Common myeloid progenitor, CD34-positive (primary cell): Measurements from ENCODE around the gene PLXDC1.
"Not testable (repeated sequence)": the region's sequence is repeated elsewhere in the genome, so short reads cannot be mapped to it uniquely, and the experiment has no call there.

ENCODE experiments used
- CTCF ChIA-PET: fragments of 350-600 bp; sonication (Branson Sonifier 250); formaldehyde crosslinking; loops from one replicate; lab custom pipeline; 2021; ENCODE audit warnings: antibody characterized with exemption; lab: Charles Lee
- POLR2A ChIA-PET: fragments of 350-600 bp; sonication (Branson Sonifier 250); formaldehyde crosslinking; loops from one replicate; lab custom pipeline; 2021; ENCODE audit warnings: antibody characterized with exemption; lab: Charles Lee
- DNase-seq, 3 donors: peaks; one replicate each; pipeline versions ENCODE4 v3.0.0 to v3.0.0-alpha.2; 2013
- H3K27ac ChIP-seq, 2 experiments: 1 replicate in 1 of 2; 2 replicates in 1 of 2; pipeline ENCODE4 v1.7.0; 2013; ENCODE audit warnings: inconsistent platforms in 2 of 2, low read length in 2 of 2, mild to moderate bottlenecking in 2 of 2, low read depth in 1 of 2, moderate library complexity in 1 of 2; ENCODE audit not compliant: severe bottlenecking in 2 of 2, insufficient read depth in 1 of 2, poor library complexity in 1 of 2
- H3K27me3 ChIP-seq, 5 experiments: replicated peaks in 2 of 5; 1 replicate in 3 of 5; 2 replicates in 2 of 5; pipeline versions ENCODE4 v1.6.1 to v1.7.0; 2013; ENCODE audit warnings: low read length in 4 of 5, mild to moderate bottlenecking in 2 of 5, moderate library complexity in 2 of 5, inconsistent platforms in 1 of 5; ENCODE audit not compliant: insufficient read depth in 5 of 5, control insufficient read depth in 4 of 5
- H3K36me3 ChIP-seq, 4 experiments: 1 replicate in 2 of 4; 2 replicates in 2 of 4; pipeline versions ENCODE4 v1.6.1 to v1.7.0; 2013; ENCODE audit warnings: low read length in 3 of 4, control low read depth in 1 of 4, mild to moderate bottlenecking in 1 of 4; ENCODE audit not compliant: control insufficient read depth in 4 of 4, insufficient read depth in 4 of 4
- H3K4me1 ChIP-seq, 4 experiments: 1 replicate in 3 of 4; 2 replicates in 1 of 4; pipeline versions ENCODE4 v1.6.1 to v1.7.1; 2013; ENCODE audit warnings: low read length in 3 of 4, mild to moderate bottlenecking in 3 of 4, control low read depth in 1 of 4, inconsistent platforms in 1 of 4, moderate library complexity in 1 of 4; ENCODE audit not compliant: control insufficient read depth in 4 of 4, insufficient read depth in 4 of 4; ENCODE audit errors: control extremely low read depth in 1 of 4
- H3K4me3 ChIP-seq, 7 experiments: 1 replicate in 4 of 7; 2 replicates in 3 of 7; pipeline versions ENCODE4 v1.5.1 to v1.7.0; 2013; ENCODE audit warnings: mild to moderate bottlenecking in 7 of 7, low read length in 6 of 7, moderate library complexity in 6 of 7, inconsistent platforms in 2 of 7, low read depth in 2 of 7, control low read depth in 1 of 7; ENCODE audit not compliant: insufficient read depth in 4 of 7, control insufficient read depth in 1 of 7; ENCODE audit errors: extremely low read depth in 1 of 7
- H3K9me3 ChIP-seq, 5 experiments: 1 replicate in 4 of 5; 2 replicates in 1 of 5; pipeline versions ENCODE4 v1.6.1 to v1.7.1; 2013; ENCODE audit warnings: low read length in 4 of 5, mild to moderate bottlenecking in 2 of 5, inconsistent platforms in 1 of 5, low read depth in 1 of 5, moderate library complexity in 1 of 5; ENCODE audit not compliant: control insufficient read depth in 4 of 5, insufficient read depth in 2 of 5; ENCODE audit errors: control extremely low read depth in 1 of 5
- WGBS: methylation state at CpG from one replicate; pipeline ENCODE4 v1.1.5; 2013; ENCODE audit not compliant: insufficient coverage; 5-methylcytosine and 5-hydroxymethylcytosine counted together

PLXDC1 gene

DNA sequence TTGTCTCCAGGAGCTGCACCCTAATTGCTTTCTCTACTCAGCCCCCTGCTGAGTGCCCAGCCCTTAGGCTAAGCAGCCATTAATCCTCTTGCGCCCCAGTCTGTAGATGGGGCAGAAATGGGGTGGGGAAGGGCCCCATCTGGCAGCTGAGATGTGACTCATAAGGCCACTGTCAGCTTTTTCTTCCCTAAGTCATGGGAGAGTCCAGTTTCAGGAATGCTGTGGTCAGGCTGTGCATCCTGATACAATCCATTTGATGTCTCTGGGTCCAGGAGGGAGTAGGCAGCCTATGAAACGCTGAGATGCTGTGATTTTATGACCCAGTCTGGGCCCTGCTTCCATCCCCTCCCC lies 12.3 kb downstream of the PLXDC1 start:
- H3K4me3 ChIP-seq: no peak overlapping the region
- CTCF ChIA-PET: interaction anchor here (0.6 kb wide), 2 partner anchors 19 to 275 kb away, joined by 3 to 4 read pairs; no protein-coding TSS in a partner anchor

DNA sequence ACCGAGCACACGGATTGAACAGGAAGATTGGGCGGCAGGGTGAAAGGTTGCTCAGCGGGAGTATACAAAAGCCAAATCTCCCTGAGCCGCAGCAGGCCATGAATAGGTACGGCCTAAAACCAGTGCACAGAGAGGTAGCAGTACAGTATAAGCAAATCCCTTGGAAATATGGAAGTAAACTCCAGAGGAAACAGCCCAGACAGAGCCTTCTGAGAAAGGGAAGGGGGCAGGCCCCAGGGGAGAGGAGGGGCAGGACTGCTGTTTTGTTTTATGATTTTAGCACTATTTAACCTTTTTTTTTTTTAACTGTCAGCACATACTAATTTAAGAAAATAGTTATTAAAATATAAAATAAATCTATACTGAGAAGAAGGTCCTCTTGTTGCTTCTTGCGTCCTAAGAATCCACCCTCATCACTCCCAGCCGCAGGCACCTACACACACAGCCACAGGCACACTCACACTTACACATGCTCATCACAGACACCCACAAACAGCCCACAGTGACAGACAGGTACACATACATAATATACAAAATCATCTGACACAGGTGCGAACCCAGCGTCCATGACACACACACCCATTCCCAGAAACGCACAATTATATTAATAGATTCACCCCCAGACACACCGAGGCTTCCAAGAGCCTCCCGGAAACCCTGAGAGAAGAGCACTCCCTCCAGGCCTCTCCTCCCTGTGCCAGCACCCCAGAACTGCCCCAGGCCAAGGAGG lies 12.8 kb downstream of the PLXDC1 start:
- WGBS: 95% methylated on average over 11 of the region's 13 CpGs
- no peak for DNase-seq
- no peaks in the 10 kb centered on the region for H3K9me3 ChIP-seq
- H3K27me3 ChIP-seq: peaks cover 0 to 9% (median 0%) of the 10 kb centered on the region in 5 experiments
- CTCF ChIA-PET: interaction anchor here (0.6 kb wide), 1 partner anchor 20 kb away, joined by 4 read pairs; no protein-coding TSS in a partner anchor
- POLR2A ChIA-PET: no interaction called here
- H3K4me3 ChIP-seq: no peak overlapping the region
- no peaks in the 10 kb centered on the region for H3K36me3 ChIP-seq
- H3K27ac ChIP-seq: no peak overlapping the region
- H3K4me1 ChIP-seq: no peaks in the 10 kb centered on the region

More for the DNA sequence above, 12.3 kb downstream of the PLXDC1 start:
- POLR2A ChIA-PET: no interaction called here
- Histone ChIP-seq H3K9me3 (no peaks in the 10 kb centered on the region), H3K36me3 (no peaks in the 10 kb centered on the region), H3K4me1 (peaks cover 0 to 1% (median 0%) of the 10 kb centered on the region in 4 experiments), H3K27ac (no peak overlapping the region), H3K27me3 (peaks cover 0 to 10% (median 0%) of the 10 kb centered on the region in 5 experiments)
- DNase-seq: no peak
- 85% methylated on average over 2 of the region's 2 CpGs for WGBS

DNA sequence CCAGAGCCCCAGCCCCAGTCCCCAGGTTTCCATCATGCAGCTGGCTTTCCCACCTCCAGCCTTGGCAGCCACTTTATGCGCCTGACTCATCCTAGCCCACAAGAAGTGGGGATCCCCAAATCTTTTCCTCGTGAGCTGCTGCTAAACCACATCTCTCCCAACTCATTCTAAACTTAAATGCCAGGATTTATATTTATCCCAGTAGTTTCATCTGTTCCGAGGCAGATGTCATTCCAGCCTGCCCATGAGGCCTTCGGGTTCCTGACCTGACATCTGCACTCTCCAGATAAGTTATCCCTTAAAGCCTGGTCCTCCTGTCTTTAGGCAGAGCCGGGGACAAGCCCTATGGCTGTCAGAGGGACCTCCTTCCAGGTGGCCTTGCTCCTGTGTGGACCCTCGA lies 16.6 kb downstream of the PLXDC1 start:
- no peak overlapping the region for H3K4me3 ChIP-seq
- WGBS: 95% methylated on average over 6 of the region's 6 CpGs
- DNase-seq: no peak
- H3K27ac ChIP-seq: no peak overlapping the region
- no peaks in the 10 kb centered on the region for H3K9me3 ChIP-seq
- H3K27me3 ChIP-seq: peaks cover 0 to 17% (median 2%) of the 10 kb centered on the region in 5 experiments
- CTCF ChIA-PET: interaction anchor here (1.6 kb wide), 1 partner anchor 152 kb away, joined by 3 read pairs; no protein-coding TSS in a partner anchor
- POLR2A ChIA-PET: no interaction called here
- no peaks in the 10 kb centered on the region for H3K4me1 ChIP-seq
- no peaks in the 10 kb centered on the region for H3K36me3 ChIP-seq

DNA sequence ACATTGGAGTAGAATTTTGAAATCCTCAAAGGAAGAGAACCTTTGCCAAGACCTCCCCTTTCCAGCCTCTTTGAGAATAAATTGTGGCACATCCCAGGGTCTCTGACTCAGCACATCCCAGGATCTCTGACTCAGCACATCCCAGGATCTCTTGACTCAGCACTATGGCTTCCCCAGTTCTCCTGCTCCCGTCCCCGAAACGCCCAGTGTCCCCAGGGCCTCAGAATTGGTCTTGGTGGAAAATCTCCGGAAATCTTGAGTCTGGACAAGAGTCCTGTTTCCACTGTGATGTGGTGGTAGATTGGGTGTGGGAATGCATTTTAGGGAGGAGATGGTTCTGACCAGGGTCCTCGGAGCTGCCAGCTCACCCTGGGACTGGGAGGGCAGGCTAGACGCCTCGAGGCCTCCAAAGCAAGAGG lies 19.2 kb downstream of the PLXDC1 start:
- Histone ChIP-seq H3K9me3 (no peaks in the 10 kb centered on the region), H3K4me1 (no peaks in the 10 kb centered on the region), H3K4me3 (no peak overlapping the region), H3K27me3 (peaks cover 0 to 15% (median 2%) of the 10 kb centered on the region in 5 experiments), H3K36me3 (no peaks in the 10 kb centered on the region), H3K27ac (no peak overlapping the region)
- DNase-seq: no peak
- ChIA-PET CTCF (interaction anchor here (1.8 kb wide), 1 partner anchor 10 kb away, joined by 5 read pairs; no protein-coding TSS in a partner anchor), POLR2A (no interaction called here)
- 85% methylated on average over 5 of the region's 7 CpGs for WGBS

DNA sequence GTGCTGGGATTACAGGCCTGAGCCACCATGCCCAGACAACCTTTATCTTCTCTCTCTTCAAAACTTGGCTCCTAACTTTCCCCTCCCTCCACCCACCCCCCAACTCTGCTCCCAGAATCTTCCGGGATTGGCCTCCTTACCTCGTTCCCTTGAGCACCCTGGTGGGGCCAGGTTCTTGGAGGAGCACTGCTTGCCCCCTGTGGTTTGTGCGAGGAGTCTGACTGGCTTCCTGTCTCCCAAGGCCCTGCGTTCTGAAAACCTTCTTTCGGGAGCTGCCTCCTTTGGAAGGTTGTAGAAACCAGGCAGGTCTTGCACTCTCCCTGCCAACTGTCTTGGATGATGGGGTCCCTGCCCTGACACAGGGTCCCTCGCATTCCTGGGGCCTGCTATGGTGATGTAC lies 19.8 kb downstream of the PLXDC1 start:
- POLR2A ChIA-PET: no interaction called here
- no peaks in the 10 kb centered on the region for H3K9me3 ChIP-seq
- no peak overlapping the region for H3K4me3 ChIP-seq
- H3K27ac ChIP-seq: no peak overlapping the region
- H3K36me3 ChIP-seq: no peaks in the 10 kb centered on the region
- H3K4me1 ChIP-seq: no peaks in the 10 kb centered on the region
- CTCF ChIA-PET: interaction anchor here (1.3 kb wide), 1 partner anchor 10 kb away, joined by 3 read pairs; no protein-coding TSS in a partner anchor
- peaks cover 0 to 15% (median 2%) of the 10 kb centered on the region in 5 experiments for H3K27me3 ChIP-seq
- no peak for DNase-seq
- 92% methylated on average over 6 of the region's 6 CpGs for WGBS

DNA sequence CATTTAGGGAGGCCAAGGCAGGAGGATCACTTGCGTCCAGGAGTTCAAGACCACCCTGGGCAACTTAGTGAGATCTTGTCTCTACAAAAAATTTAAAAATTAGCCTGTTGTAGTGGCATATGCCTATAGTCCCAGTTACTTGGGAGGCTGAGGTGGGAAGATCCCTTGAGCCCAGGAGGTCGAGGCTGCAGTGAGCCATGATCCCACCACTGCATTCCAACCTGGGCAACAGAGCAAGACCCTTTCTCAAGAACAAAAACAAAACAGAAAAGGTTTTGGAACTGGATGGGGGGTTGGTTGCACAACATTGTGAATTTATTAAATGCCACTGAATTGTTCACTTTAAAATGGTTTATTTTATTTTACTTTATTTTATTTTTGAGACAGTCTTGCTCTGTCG lies 21.2 kb downstream of the PLXDC1 start:
- no peaks in the 10 kb centered on the region for H3K4me1 ChIP-seq
- no peaks in the 10 kb centered on the region for H3K9me3 ChIP-seq
- ChIA-PET POLR2A (no interaction called here), CTCF (no interaction called here)
- DNase-seq: no peak
- H3K36me3 ChIP-seq: no peaks in the 10 kb centered on the region
- no peak overlapping the region for H3K4me3 ChIP-seq
- H3K27ac ChIP-seq: no peak overlapping the region
- H3K27me3 ChIP-seq: peaks cover 0 to 13% (median 2%) of the 10 kb centered on the region in 5 experiments
- 100% methylated on average over 1 of the region's 3 CpGs for WGBS

DNA sequence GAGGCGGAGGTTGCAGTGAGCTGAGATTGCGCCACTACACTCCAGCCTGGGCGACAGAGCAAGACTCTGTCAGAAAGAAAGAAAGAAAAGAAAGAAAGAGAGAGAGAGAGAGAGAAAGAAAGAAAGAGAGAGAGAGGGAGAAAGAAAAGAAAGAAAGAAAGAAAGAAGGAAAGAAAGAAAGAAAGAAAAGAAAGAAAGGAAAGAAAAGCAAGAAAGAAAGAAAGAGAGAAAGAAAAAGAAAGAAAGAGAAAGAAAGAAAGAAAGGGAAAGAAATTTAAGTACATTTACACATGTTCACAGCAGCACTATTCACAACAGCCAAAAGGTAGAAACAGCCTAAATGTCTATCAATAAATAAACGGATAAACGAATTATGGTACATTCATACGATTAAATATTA lies 21.9 kb downstream of the PLXDC1 start:
- POLR2A ChIA-PET, CTCF ChIA-PET: not testable (repeated sequence)
- WGBS: 96% methylated on average over 3 of the region's 6 CpGs

More for the DNA sequence above, 21.9 kb downstream of the PLXDC1 start:
- H3K36me3 ChIP-seq, H3K4me3 ChIP-seq, H3K4me1 ChIP-seq, DNase-seq, H3K9me3 ChIP-seq, H3K27ac ChIP-seq: not testable (repeated sequence)
- H3K27me3 ChIP-seq: peaks cover 0 to 16% (median 2%) of the 10 kb centered on the region in 5 experiments
